Activated naive CD8-positive, alpha-beta T cell (primary cell): ENCODE measurements around the gene SKP2.
"Not testable (repeated sequence)": the region's sequence is repeated elsewhere in the genome, so short reads cannot be mapped to it uniquely, and the experiment has no call there.

Experiments used
- H3K27ac Mint-ChIP-seq: one replicate; pipeline ENCODE4 v1.8.0; 2021; ENCODE audit warnings: mixed read lengths
- H3K27me3 Mint-ChIP-seq: one replicate; pipeline ENCODE4 v1.8.0; 2021; ENCODE audit warnings: mixed read lengths
- H3K36me3 Mint-ChIP-seq: one replicate; pipeline ENCODE4 v1.8.0; 2021; ENCODE audit warnings: mixed read lengths
- H3K4me1 Mint-ChIP-seq: one replicate; pipeline ENCODE4 v1.8.0; 2021; ENCODE audit warnings: low read depth, mixed read lengths
- H3K4me3 Mint-ChIP-seq: one replicate; pipeline ENCODE4 v1.8.0; 2021; ENCODE audit warnings: mild to moderate bottlenecking, mixed read lengths
- H3K9me3 Mint-ChIP-seq: one replicate; pipeline ENCODE4 v1.8.0; 2021; ENCODE audit warnings: low read depth, mixed read lengths

SKP2 gene

GRCh38 chr5:36151434-36152323 is at the start of gene SKP2, which contains the start of gene LMBRD2:
Gene SKP2 (plus strand): TSS chr5:36152111. CDS start chr5:36152263, 152 bp downstream.
Gene LMBRD2 (minus strand): TSS chr5:36151887. CDS start chr5:36143349, 8,538 bp downstream.
- Mint-ChIP-seq H3K9me3 (no peaks in the 10 kb centered on the region), H3K36me3 (peaks cover 22% of the 10 kb centered on the region), H3K27me3 (no peaks in the 10 kb centered on the region), H3K4me3 (peak within 1 kb of the TSS; percentile 98), H3K4me1 (peaks cover 59% of the 10 kb centered on the region), H3K27ac (peak within 1 kb of the TSS; percentile 92)

GRCh38 chr5:36105819-36106218 is 46.1 kb upstream of the SKP2 start:
- H3K4me1 Mint-ChIP-seq = no peaks in the 10 kb centered on the region
- no peaks in the 10 kb centered on the region for H3K27me3 Mint-ChIP-seq
- H3K27ac Mint-ChIP-seq = no peak overlapping the region
- H3K4me3 Mint-ChIP-seq = no peak overlapping the region
- H3K36me3 Mint-ChIP-seq = peaks cover 30% of the 10 kb centered on the region
- no peaks in the 10 kb centered on the region for H3K9me3 Mint-ChIP-seq

GRCh38 chr5:36108758-36109460 is 43.0 kb upstream of the SKP2 start:
- peaks cover 29% of the 10 kb centered on the region for H3K36me3 Mint-ChIP-seq
- H3K4me1 Mint-ChIP-seq = no peaks in the 10 kb centered on the region
- no peaks in the 10 kb centered on the region for H3K27me3 Mint-ChIP-seq
- H3K9me3 Mint-ChIP-seq = no peaks in the 10 kb centered on the region
- no peak overlapping the region for H3K4me3 Mint-ChIP-seq
- H3K27ac Mint-ChIP-seq = no peak overlapping the region

GRCh38 chr5:36111238-36111637 is 40.7 kb upstream of the SKP2 start:
- H3K9me3 Mint-ChIP-seq = no peaks in the 10 kb centered on the region
- no peak overlapping the region for H3K27ac Mint-ChIP-seq
- no peak overlapping the region for H3K4me3 Mint-ChIP-seq
- H3K4me1 Mint-ChIP-seq = no peaks in the 10 kb centered on the region
- H3K27me3 Mint-ChIP-seq = no peaks in the 10 kb centered on the region
- peaks cover 25% of the 10 kb centered on the region for H3K36me3 Mint-ChIP-seq

- no peak overlapping the region for H3K27ac Mint-ChIP-seq
- H3K4me3 Mint-ChIP-seq = no peak overlapping the region
- H3K9me3 Mint-ChIP-seq = peaks cover 7% of the 10 kb centered on the region
- peaks cover 38% of the 10 kb centered on the region for H3K36me3 Mint-ChIP-seq
- peaks cover 17% of the 10 kb centered on the region for H3K4me1 Mint-ChIP-seq
- no peaks in the 10 kb centered on the region for H3K27me3 Mint-ChIP-seq
Measured at GRCh38 chr5:36125868-36126267, 26.0 kb upstream of the SKP2 start.

- no peaks in the 10 kb centered on the region for H3K27me3 Mint-ChIP-seq
- H3K27ac Mint-ChIP-seq = no peak overlapping the region
- no peak overlapping the region for H3K4me3 Mint-ChIP-seq
- H3K36me3 Mint-ChIP-seq = peaks cover 47% of the 10 kb centered on the region
- H3K4me1 Mint-ChIP-seq = peaks cover 26% of the 10 kb centered on the region
- H3K9me3 Mint-ChIP-seq = peaks cover 7% of the 10 kb centered on the region
Measured at GRCh38 chr5:36128795-36129194, 23.1 kb upstream of the SKP2 start.

- Mint-ChIP-seq H3K36me3 (peaks cover 51% of the 10 kb centered on the region), H3K4me1 (peaks cover 26% of the 10 kb centered on the region)
- not testable (repeated sequence) for H3K27me3 Mint-ChIP-seq, H3K4me3 Mint-ChIP-seq, H3K27ac Mint-ChIP-seq, H3K9me3 Mint-ChIP-seq
Measured at GRCh38 chr5:36129666-36130065, 22.2 kb upstream of the SKP2 start.

- not testable (repeated sequence) for H3K27me3 Mint-ChIP-seq, H3K4me3 Mint-ChIP-seq, H3K9me3 Mint-ChIP-seq, H3K27ac Mint-ChIP-seq
- H3K4me1 Mint-ChIP-seq = peaks cover 14% of the 10 kb centered on the region
- peaks cover 52% of the 10 kb centered on the region for H3K36me3 Mint-ChIP-seq
Measured at GRCh38 chr5:36133009-36133408, 18.9 kb upstream of the SKP2 start.

- no peak overlapping the region for H3K4me3 Mint-ChIP-seq
- H3K4me1 Mint-ChIP-seq = peaks cover 10% of the 10 kb centered on the region
- no peaks in the 10 kb centered on the region for H3K9me3 Mint-ChIP-seq
- H3K27ac Mint-ChIP-seq = no peak overlapping the region
- peaks cover 42% of the 10 kb centered on the region for H3K36me3 Mint-ChIP-seq
- no peaks in the 10 kb centered on the region for H3K27me3 Mint-ChIP-seq
Measured at GRCh38 chr5:36135988-36136387, 15.9 kb upstream of the SKP2 start.

GRCh38 chr5:36136581-36136980 is 15.3 kb upstream of the SKP2 start:
- no peaks in the 10 kb centered on the region for H3K9me3 Mint-ChIP-seq
- no peak overlapping the region for H3K4me3 Mint-ChIP-seq
- no peaks in the 10 kb centered on the region for H3K27me3 Mint-ChIP-seq
- H3K36me3 Mint-ChIP-seq = peaks cover 39% of the 10 kb centered on the region
- no peak overlapping the region for H3K27ac Mint-ChIP-seq
- H3K4me1 Mint-ChIP-seq = peaks cover 7% of the 10 kb centered on the region

- Mint-ChIP-seq H3K27ac (no peak overlapping the region), H3K27me3 (no peaks in the 10 kb centered on the region), H3K4me1 (no peaks in the 10 kb centered on the region), H3K4me3 (no peak overlapping the region), H3K9me3 (no peaks in the 10 kb centered on the region), H3K36me3 (peaks cover 25% of the 10 kb centered on the region)
Measured at GRCh38 chr5:36138900-36139683, 12.8 kb upstream of the SKP2 start.

- H3K4me1 Mint-ChIP-seq = peaks cover 31% of the 10 kb centered on the region
- no peak overlapping the region for H3K27ac Mint-ChIP-seq
- peaks cover 10% of the 10 kb centered on the region for H3K36me3 Mint-ChIP-seq
- H3K27me3 Mint-ChIP-seq = no peaks in the 10 kb centered on the region
- no peaks in the 10 kb centered on the region for H3K9me3 Mint-ChIP-seq
- no peak overlapping the region for H3K4me3 Mint-ChIP-seq
Measured at GRCh38 chr5:36145311-36145710, 6.6 kb upstream of the SKP2 start.

GRCh38 chr5:36146390-36146789 is 5.5 kb upstream of the SKP2 start:
- H3K4me3 Mint-ChIP-seq = no peak overlapping the region
- no peaks in the 10 kb centered on the region for H3K27me3 Mint-ChIP-seq
- peaks cover 3% of the 10 kb centered on the region for H3K36me3 Mint-ChIP-seq
- peaks cover 37% of the 10 kb centered on the region for H3K4me1 Mint-ChIP-seq
- H3K27ac Mint-ChIP-seq = no peak overlapping the region
- H3K9me3 Mint-ChIP-seq = no peaks in the 10 kb centered on the region

- Mint-ChIP-seq H3K27ac (no peak overlapping the region), H3K36me3 (peaks cover 3% of the 10 kb centered on the region), H3K4me1 (peaks cover 42% of the 10 kb centered on the region), H3K27me3 (no peaks in the 10 kb centered on the region), H3K9me3 (no peaks in the 10 kb centered on the region), H3K4me3 (peak overlapping the region; percentile 36)
Measured at GRCh38 chr5:36147681-36148080, 4.2 kb upstream of the SKP2 start.
